ENCODE data around the gene CDS2.
"Not testable (repeated sequence)": the region's sequence is repeated elsewhere in the genome, so short reads cannot be mapped to it uniquely, and the experiment has no call there.

Gene CDS2

GRCh38 chr20:5126512-5127203, at the start of gene CDS2:
TSS of gene CDS2 (plus strand) at chr20:5127008. CDS start at chr20:5127093, 85 bp downstream.
- peak; percentile 100 for DNase-seq

GRCh38 chr20:5077761-5078387, 48.9 kb upstream of the CDS2 start:
- DNase-seq, result no peak

GRCh38 chr20:5078399-5078958, 48.3 kb upstream of the CDS2 start:
- DNase-seq, result no peak

- no peak for DNase-seq
Observed at GRCh38 chr20:5080384-5080877, 46.4 kb upstream of the CDS2 start.

- no peak for DNase-seq
Observed at GRCh38 chr20:5085380-5085779, 41.4 kb upstream of the CDS2 start.

GRCh38 chr20:5088688-5089087, 38.1 kb upstream of the CDS2 start:
- no peak for DNase-seq

GRCh38 chr20:5090191-5090590, 36.6 kb upstream of the CDS2 start:
- no peak for DNase-seq

- DNase-seq, result no peak
Observed at GRCh38 chr20:5091902-5092301, 34.9 kb upstream of the CDS2 start.

GRCh38 chr20:5092765-5093339, 34.0 kb upstream of the CDS2 start:
- DNase-seq, result no peak

- no peak for DNase-seq
Observed at GRCh38 chr20:5095454-5095853, 31.4 kb upstream of the CDS2 start.

- DNase-seq, result no peak
Observed at GRCh38 chr20:5095931-5096330, 30.9 kb upstream of the CDS2 start.

- no peak for DNase-seq
Observed at GRCh38 chr20:5096463-5096862, 30.3 kb upstream of the CDS2 start.

- not testable (repeated sequence) for DNase-seq
Observed at GRCh38 chr20:5099009-5099408, 27.8 kb upstream of the CDS2 start.

GRCh38 chr20:5099909-5100308, 26.9 kb upstream of the CDS2 start:
- DNase-seq, result not testable (repeated sequence)

- peak; percentile 67 for DNase-seq
Observed at GRCh38 chr20:5100684-5101347, 26.0 kb upstream of the CDS2 start.

- DNase-seq, result no peak
Observed at GRCh38 chr20:5104479-5104878, 22.3 kb upstream of the CDS2 start.

GRCh38 chr20:5109276-5109675, 17.5 kb upstream of the CDS2 start:
- DNase-seq, result no peak

GRCh38 chr20:5113615-5113986, 13.2 kb upstream of the CDS2 start:
- no peak for DNase-seq

- DNase-seq, result no peak
Observed at GRCh38 chr20:5114403-5114802, 12.4 kb upstream of the CDS2 start.

- DNase-seq, result no peak
Observed at GRCh38 chr20:5116875-5117274, 9.9 kb upstream of the CDS2 start.

- no peak for DNase-seq
Observed at GRCh38 chr20:5118220-5119142, 8.3 kb upstream of the CDS2 start.

- no peak for DNase-seq
Observed at GRCh38 chr20:5119143-5119434, 7.7 kb upstream of the CDS2 start.
